ENCODE results near the gene PSEN1. TPM values are rescaled to one million over a fixed set of nuclear protein-coding genes. Genes with fewer than 3 reads are reported as not detected.

Gene PSEN1
- polyA plus RNA-seq (2013, experiment 1 of 2): 30.2 TPM
- 32.3 TPM for polyA plus RNA-seq (2013, experiment 2 of 2)

GRCh38 chr14:73136387-73137225, at the start of gene PSEN1:
Gene PSEN1, plus strand, starts transcription at chr14:73136507. Its CDS starts 11,513 bp downstream, at chr14:73148020.
- under 1% methylated on average over 71 of the region's 71 CpGs for WGBS
- Histone ChIP-seq H3K27ac (ENCODE audit: low read depth, low read length) (peak within 1 kb of the TSS; percentile 87), H3K36me3 (ENCODE audit: insufficient read depth, low read length) (no peaks in the 10 kb centered on the region), H3K4me3 (ENCODE audit: low read length) (peak within 1 kb of the TSS; percentile 84), H3K9ac (ENCODE audit: low read depth, low read length) (peak within 1 kb of the TSS; percentile 81), H3K9me3 (ENCODE audit: insufficient read depth, low read depth, low read length) (peaks cover 4% of the 10 kb centered on the region; the same call in 1 of the 2 replicates), H3K4me1 (ENCODE audit: insufficient read depth, low read length) (no peaks in the 10 kb centered on the region), H3K27me3 (ENCODE audit: insufficient read depth, low read length) (no peaks in the 10 kb centered on the region)

GRCh38 chr14:73091044-73091443, 45.3 kb upstream of the PSEN1 start:
- WGBS: 100% methylated on average over 2 of the region's 2 CpGs
- Histone ChIP-seq H3K27me3 (ENCODE audit: insufficient read depth, low read length) (no peaks in the 10 kb centered on the region), H3K9me3 (ENCODE audit: insufficient read depth, low read depth, low read length) (no peaks in the 10 kb centered on the region), H3K4me3 (ENCODE audit: low read length) (no peak overlapping the region), H3K9ac (ENCODE audit: low read depth, low read length) (no peak overlapping the region), H3K27ac (ENCODE audit: low read depth, low read length) (no peak overlapping the region), H3K36me3 (ENCODE audit: insufficient read depth, low read length) (peaks cover 86% of the 10 kb centered on the region), H3K4me1 (ENCODE audit: insufficient read depth, low read length) (no peaks in the 10 kb centered on the region)

- peaks cover 7% of the 10 kb centered on the region; the same call in 1 of the 2 replicates for H3K4me1 ChIP-seq (ENCODE audit: insufficient read depth, low read length)
- no peak overlapping the region for H3K9ac ChIP-seq (ENCODE audit: low read depth, low read length)
- H3K4me3 ChIP-seq (ENCODE audit: low read length): no peak overlapping the region
- H3K9me3 ChIP-seq (ENCODE audit: insufficient read depth, low read depth, low read length): no peaks in the 10 kb centered on the region
- 94% methylated on average over 11 of the region's 11 CpGs for WGBS
- no peak overlapping the region for H3K27ac ChIP-seq (ENCODE audit: low read depth, low read length)
- no peaks in the 10 kb centered on the region for H3K27me3 ChIP-seq (ENCODE audit: insufficient read depth, low read length)
- H3K36me3 ChIP-seq (ENCODE audit: insufficient read depth, low read length): peaks cover 87% of the 10 kb centered on the region
Observed at GRCh38 chr14:73097421-73097820, 38.9 kb upstream of the PSEN1 start.

GRCh38 chr14:73100334-73100733, 36.0 kb upstream of the PSEN1 start:
- Histone ChIP-seq H3K36me3 (ENCODE audit: insufficient read depth, low read length) (peaks cover 97% of the 10 kb centered on the region), H3K9ac (ENCODE audit: low read depth, low read length) (no peak overlapping the region), H3K4me3 (ENCODE audit: low read length) (no peak overlapping the region), H3K4me1 (ENCODE audit: insufficient read depth, low read length) (peaks cover 7% of the 10 kb centered on the region; the same call in 1 of the 2 replicates), H3K9me3 (ENCODE audit: insufficient read depth, low read depth, low read length) (no peaks in the 10 kb centered on the region), H3K27ac (ENCODE audit: low read depth, low read length) (no peak overlapping the region), H3K27me3 (ENCODE audit: insufficient read depth, low read length) (no peaks in the 10 kb centered on the region)
- WGBS: 95% methylated on average over 4 of the region's 4 CpGs

- Histone ChIP-seq H3K36me3 (ENCODE audit: insufficient read depth, low read length) (peaks cover 100% of the 10 kb centered on the region), H3K27me3 (ENCODE audit: insufficient read depth, low read length) (no peaks in the 10 kb centered on the region), H3K4me1 (ENCODE audit: insufficient read depth, low read length) (no peaks in the 10 kb centered on the region), H3K27ac (ENCODE audit: low read depth, low read length) (no peak overlapping the region), H3K9me3 (ENCODE audit: insufficient read depth, low read depth, low read length) (no peaks in the 10 kb centered on the region), H3K4me3 (ENCODE audit: low read length) (no peak overlapping the region), H3K9ac (ENCODE audit: low read depth, low read length) (no peak overlapping the region)
- WGBS: 96% methylated on average over 26 of the region's 27 CpGs
Observed at GRCh38 chr14:73102806-73103497, 33.4 kb upstream of the PSEN1 start.

GRCh38 chr14:73105050-73105449, 31.3 kb upstream of the PSEN1 start:
- WGBS: 100% methylated on average over 2 of the region's 3 CpGs
- H3K27me3 ChIP-seq (ENCODE audit: insufficient read depth, low read length): no peaks in the 10 kb centered on the region
- H3K9ac ChIP-seq (ENCODE audit: low read depth, low read length): no peak overlapping the region
- no peak overlapping the region for H3K27ac ChIP-seq (ENCODE audit: low read depth, low read length)
- no peak overlapping the region for H3K4me3 ChIP-seq (ENCODE audit: low read length)
- H3K9me3 ChIP-seq (ENCODE audit: insufficient read depth, low read depth, low read length): no peaks in the 10 kb centered on the region
- peaks cover 100% of the 10 kb centered on the region for H3K36me3 ChIP-seq (ENCODE audit: insufficient read depth, low read length)
- H3K4me1 ChIP-seq (ENCODE audit: insufficient read depth, low read length): no peaks in the 10 kb centered on the region

- Histone ChIP-seq H3K27ac (ENCODE audit: low read depth, low read length) (no peak overlapping the region), H3K9me3 (ENCODE audit: insufficient read depth, low read depth, low read length) (no peaks in the 10 kb centered on the region), H3K9ac (ENCODE audit: low read depth, low read length) (no peak overlapping the region), H3K27me3 (ENCODE audit: insufficient read depth, low read length) (no peaks in the 10 kb centered on the region), H3K4me3 (ENCODE audit: low read length) (no peak overlapping the region), H3K4me1 (ENCODE audit: insufficient read depth, low read length) (no peaks in the 10 kb centered on the region), H3K36me3 (ENCODE audit: insufficient read depth, low read length) (peaks cover 100% of the 10 kb centered on the region)
- WGBS: 97% methylated on average over 16 of the region's 16 CpGs
Observed at GRCh38 chr14:73105727-73106126, 30.6 kb upstream of the PSEN1 start.

- H3K9ac ChIP-seq (ENCODE audit: low read depth, low read length): no peak overlapping the region
- H3K36me3 ChIP-seq (ENCODE audit: insufficient read depth, low read length): peaks cover 97% of the 10 kb centered on the region
- H3K27ac ChIP-seq (ENCODE audit: low read depth, low read length): no peak overlapping the region
- H3K4me1 ChIP-seq (ENCODE audit: insufficient read depth, low read length): no peaks in the 10 kb centered on the region
- WGBS: 95% methylated on average over 6 of the region's 6 CpGs
- no peak overlapping the region for H3K4me3 ChIP-seq (ENCODE audit: low read length)
- H3K9me3 ChIP-seq (ENCODE audit: insufficient read depth, low read depth, low read length): no peaks in the 10 kb centered on the region
- no peaks in the 10 kb centered on the region for H3K27me3 ChIP-seq (ENCODE audit: insufficient read depth, low read length)
Observed at GRCh38 chr14:73116079-73116665, 20.1 kb upstream of the PSEN1 start.

GRCh38 chr14:73124180-73124894, 12.0 kb upstream of the PSEN1 start:
- H3K27ac ChIP-seq (ENCODE audit: low read depth, low read length): peak overlapping the region; percentile 74; the same call in 1 of the 2 replicates
- H3K9me3 ChIP-seq (ENCODE audit: insufficient read depth, low read depth, low read length): no peaks in the 10 kb centered on the region
- H3K27me3 ChIP-seq (ENCODE audit: insufficient read depth, low read length): no peaks in the 10 kb centered on the region
- no peak overlapping the region for H3K4me3 ChIP-seq (ENCODE audit: low read length)
- H3K4me1 ChIP-seq (ENCODE audit: insufficient read depth, low read length): peaks cover 38% of the 10 kb centered on the region; the same call in 1 of the 2 replicates
- 74% methylated on average over 5 of the region's 6 CpGs for WGBS
- no peak overlapping the region for H3K9ac ChIP-seq (ENCODE audit: low read depth, low read length)
- H3K36me3 ChIP-seq (ENCODE audit: insufficient read depth, low read length): peaks cover 52% of the 10 kb centered on the region

- Histone ChIP-seq H3K27ac (ENCODE audit: low read depth, low read length) (peak overlapping the region; percentile 74; the same call in 1 of the 2 replicates), H3K4me3 (ENCODE audit: low read length) (no peak overlapping the region), H3K27me3 (ENCODE audit: insufficient read depth, low read length) (no peaks in the 10 kb centered on the region), H3K36me3 (ENCODE audit: insufficient read depth, low read length) (peaks cover 44% of the 10 kb centered on the region), H3K9me3 (ENCODE audit: insufficient read depth, low read depth, low read length) (no peaks in the 10 kb centered on the region), H3K4me1 (ENCODE audit: insufficient read depth, low read length) (peaks cover 38% of the 10 kb centered on the region; the same call in 1 of the 2 replicates), H3K9ac (ENCODE audit: low read depth, low read length) (no peak overlapping the region; the same call in 1 of the 2 replicates)
- 27% methylated on average over 5 of the region's 5 CpGs for WGBS
Observed at GRCh38 chr14:73125169-73125588, 11.1 kb upstream of the PSEN1 start.
